SH-SY5Y (cell line): ENCODE data around the gene MYZAP.

Source experiments
- GATA2 ChIP-seq: IDR thresholded peaks from 2 replicates; pipeline ENCODE4 v1.6.1; 2011; ENCODE audit warnings: mild to moderate bottlenecking, low read depth, low read length
- GATA3 ChIP-seq: IDR thresholded peaks from 2 replicates; pipeline ENCODE4 v1.6.1; 2011; ENCODE audit warnings: low read depth, mild to moderate bottlenecking, low read length, moderate library complexity

DNA sequence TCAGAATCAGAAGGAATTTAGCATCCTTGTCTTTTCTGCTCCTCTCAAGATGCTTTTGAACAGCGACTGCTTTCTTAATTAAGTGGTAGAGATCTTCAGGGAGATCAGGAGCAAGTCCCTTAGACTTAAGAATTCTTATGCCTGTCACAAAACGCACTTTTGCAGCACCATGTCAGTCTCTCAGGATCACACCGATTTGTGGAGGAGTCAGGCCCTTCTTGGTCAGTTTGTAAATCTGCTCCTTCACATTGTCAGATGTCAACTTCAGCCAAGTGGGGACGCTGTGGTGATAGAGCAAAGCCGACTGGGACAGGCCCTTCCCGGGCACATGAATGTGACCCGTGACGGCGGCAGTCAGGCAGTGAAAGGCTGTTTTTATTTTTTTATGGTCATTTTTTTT, 35.7 kb upstream of the MYZAP start:
- TF ChIP-seq GATA3: no peak
- no peak for TF ChIP-seq GATA2
